ENCODE measurements around the gene ESPNL.

ESPNL gene

GRCh38 chr2:238128061-238128440 is 27.9 kb downstream of the ESPNL start:
- no peak for DNase-seq (ENCODE audit: low spot score)

GRCh38 chr2:238128534-238129001 is 28.4 kb downstream of the ESPNL start:
- DNase-seq (ENCODE audit: low spot score) = no peak

- DNase-seq (ENCODE audit: low spot score) = no peak
These were observed 29.2 kb downstream of the ESPNL start for GRCh38 chr2:238129166-238130010.

- DNase-seq (ENCODE audit: low spot score) = no peak
These were observed 30.1 kb downstream of the ESPNL start for GRCh38 chr2:238130111-238130695.

DNA sequence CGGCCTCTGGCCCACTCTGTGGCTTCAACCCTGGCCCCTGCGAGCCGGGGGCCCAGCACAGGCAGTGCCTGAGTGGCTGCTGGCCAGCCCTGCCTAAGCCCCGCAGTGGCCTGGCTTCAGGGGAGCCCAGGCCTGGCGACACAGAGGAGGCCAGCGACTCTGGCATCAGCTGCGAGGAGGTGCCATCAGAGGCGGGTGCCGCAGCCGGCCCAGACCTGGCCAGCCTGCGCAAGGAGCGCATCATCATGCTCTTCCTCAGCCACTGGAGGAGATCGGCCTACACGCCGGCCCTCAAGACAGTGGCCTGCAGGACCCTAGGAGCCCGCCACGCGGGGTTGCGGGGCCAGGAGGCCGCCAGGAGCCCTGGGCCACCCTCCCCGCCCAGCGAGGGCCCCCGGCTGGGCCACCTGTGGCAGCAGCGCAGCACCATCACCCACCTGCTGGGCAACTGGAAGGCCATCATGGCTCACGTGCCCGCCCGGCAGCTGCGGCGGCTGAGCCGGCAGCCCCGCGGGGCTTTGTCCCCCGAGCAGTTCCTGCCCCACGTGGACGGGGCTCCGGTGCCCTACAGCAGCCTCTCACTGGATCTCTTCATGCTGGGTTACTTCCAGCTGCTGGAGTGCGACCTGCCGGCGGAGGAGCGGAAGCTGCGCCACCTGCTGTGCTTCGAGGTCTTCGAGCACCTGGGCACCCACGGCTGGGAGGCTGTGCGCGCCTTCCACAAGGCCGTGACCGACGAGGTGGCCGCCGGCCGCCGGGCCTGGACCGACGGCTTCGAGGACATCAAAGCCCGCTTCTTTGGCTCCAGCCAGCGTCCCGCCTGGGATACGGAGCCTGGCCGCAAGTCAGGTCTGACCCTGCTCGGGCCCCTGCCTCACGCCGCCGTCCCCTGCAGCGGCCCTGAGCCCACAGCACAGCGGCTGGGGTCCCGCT is 30.8 kb downstream of the ESPNL start:
- DNase-seq (ENCODE audit: low spot score) = no peak

GRCh38 chr2:238131761-238132462 is 31.8 kb downstream of the ESPNL start:
- DNase-seq (ENCODE audit: low spot score) = no peak

- DNase-seq (ENCODE audit: low spot score) = no peak
These were observed 32.6 kb downstream of the ESPNL start for GRCh38 chr2:238132463-238133450.

DNA sequence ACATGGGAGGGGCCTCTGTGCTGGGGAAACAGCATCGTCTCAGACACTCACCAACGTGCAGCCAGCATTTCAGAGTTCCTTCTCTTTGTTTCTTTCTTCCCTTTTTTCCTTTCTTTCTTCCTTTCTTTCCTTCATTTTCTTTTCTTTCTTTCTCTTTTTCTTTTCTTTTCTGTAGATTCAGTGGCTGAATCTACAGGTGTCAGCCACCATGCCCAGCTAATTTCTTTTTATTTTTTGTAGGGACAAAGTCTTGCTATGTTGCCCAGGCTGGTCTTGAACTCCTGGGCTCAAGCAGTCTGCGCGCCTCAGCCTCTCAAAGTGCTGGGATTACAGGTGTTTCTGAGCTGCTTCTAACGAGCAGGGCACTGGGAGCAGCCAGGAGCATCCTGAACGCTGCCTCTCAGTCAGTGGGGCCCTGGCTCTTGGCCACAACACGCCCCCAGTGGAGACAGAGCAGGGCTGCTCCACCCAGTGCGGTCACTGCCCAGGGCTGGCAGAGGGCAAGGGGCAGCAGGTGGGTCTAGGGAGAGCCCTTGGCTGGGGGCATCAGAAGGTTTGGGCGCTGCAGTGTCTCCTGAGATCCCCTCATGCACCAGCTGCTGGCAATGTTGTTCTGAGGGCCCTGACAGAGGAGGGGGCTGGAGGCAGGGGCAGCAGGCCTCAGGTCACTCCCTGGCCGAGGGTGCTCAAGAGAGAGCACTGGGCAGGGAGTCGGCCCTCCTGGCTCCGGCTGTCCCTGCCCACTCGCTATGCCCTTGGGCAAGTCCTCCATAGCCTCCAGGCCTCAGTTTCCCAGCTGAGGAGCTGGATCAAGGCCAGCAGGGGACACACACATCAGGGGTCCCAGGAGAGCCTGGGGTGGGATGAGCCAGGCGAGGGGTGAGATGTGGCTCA is 33.6 kb downstream of the ESPNL start:
- no peak for DNase-seq (ENCODE audit: low spot score)

DNA sequence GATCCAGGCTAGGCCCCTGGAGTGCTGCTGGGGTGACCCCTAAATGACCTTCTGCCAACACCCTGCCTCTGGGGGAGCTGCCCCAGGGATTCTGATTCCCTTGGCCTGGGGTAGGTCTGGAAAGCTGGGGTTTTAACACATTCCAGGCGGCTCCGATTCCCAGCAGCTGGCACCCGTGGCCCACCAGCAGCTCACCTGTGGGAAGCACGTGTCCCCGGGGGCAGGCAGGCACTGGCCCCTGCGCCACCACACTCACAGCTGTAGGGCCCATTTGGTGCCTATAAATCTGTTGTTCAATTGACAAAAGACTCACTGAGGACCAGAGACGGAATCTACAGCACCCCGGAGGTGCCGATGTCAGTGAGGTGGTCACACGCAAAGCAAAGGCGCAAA is 34.2 kb downstream of the ESPNL start:
- DNase-seq (ENCODE audit: low spot score) = no peak

GRCh38 chr2:238135601-238136150 is 35.5 kb downstream of the ESPNL start:
- no peak for DNase-seq (ENCODE audit: low spot score)

DNA sequence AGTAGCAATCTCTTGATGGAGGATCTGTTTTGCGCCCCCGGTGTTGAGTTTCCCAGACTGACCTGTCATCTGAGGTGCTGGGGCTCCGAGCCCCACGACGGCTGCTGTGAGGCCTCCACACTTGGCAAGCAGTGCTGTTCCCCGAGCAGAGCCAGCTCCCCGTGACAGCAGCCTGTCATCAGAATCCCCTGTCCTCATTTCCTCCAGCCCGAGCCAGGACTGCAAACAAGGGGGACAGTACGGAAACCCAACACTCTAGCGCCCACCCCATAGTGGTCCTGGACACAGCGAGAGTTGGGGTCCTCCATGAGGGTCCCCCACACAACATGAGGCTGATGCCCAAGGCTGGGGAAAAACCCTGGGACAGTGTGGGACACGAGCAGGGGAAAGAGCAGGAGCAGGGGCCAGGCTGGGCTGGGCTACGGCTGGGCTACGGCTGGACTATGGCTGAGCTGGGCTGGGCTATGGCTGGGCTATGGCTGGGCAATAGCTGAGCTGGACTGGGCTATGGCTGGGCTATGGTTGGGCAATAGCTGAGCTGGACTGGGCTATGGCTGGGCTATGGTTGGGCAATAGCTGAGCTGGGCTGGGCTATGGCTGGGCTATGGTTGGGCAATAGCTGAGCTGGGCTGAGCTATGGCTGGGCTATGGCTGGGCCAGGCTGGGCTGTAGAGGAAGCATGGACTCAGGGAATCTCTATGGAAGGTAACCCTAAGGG is 36.8 kb downstream of the ESPNL start:
- peak; percentile 75 for DNase-seq (ENCODE audit: low spot score)

DNA sequence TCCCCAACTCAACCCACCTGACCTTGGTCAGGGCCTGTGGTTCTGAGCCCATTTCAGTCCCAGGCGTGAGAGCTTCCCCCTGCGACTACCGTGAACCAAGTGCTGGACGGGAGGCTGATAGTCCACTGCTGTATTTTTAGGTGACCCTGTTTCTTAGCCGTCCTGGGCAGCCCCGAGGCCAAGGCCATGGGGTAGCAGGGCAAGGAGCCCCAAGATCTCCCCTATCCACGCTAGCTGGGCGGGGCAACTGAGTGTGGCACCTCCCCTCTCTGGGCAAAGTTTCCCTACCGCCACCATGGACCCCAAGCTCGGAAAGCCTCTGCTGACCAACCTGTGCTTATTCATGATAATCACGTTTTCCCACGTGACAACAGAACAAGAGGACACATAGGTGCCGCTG is 37.7 kb downstream of the ESPNL start:
- DNase-seq (ENCODE audit: low spot score) = no peak

DNA sequence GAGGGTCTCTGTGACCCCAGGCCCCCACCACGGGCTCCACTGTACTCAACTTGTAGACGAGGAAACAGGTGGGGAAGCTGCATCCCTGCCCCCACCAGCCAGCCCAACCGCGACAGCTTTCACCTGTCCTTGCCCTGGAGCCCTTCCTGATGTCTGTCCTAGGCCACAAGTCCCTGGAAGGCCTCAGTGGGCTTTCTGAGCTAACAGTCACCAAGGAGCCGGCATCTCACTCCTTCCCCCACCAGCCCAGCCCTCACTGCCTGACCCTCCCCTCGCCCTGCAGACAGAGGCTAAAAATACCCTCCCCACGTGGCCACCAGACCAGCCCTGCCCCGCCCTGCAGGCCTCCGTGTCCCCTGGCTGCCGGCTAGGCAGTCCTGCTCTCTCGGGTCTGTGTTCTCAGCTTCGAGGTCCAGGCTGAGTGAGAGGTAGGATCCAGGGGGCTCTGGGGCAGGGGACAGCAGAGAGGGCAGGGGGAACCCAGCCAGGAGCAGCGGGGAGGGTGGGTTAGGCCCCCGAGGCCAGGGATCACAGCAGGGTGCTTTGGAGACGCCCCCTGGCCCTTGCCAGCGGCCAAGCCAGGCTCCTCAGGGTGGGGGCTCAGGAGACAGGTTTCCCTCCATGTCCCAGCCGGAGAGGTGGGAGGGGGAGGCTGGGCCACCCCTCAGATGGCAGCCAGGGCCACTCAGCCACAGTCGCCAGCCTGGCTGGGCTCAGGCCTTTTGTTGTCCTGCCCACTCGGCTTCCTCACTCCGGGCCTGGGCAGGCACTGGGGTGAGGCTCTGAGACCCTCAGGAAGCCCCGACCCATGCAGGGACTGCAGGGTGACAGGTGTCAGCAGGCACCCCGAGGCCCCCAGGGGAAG is 38.4 kb downstream of the ESPNL start, which contains the start of gene KLHL30:
TSS of gene KLHL30 (plus strand) at position 338 of the 865 bp plus-strand sequence. CDS start 2,087 bp downstream, outside the sequence.
- DNase-seq (ENCODE audit: low spot score) = no peak

DNA sequence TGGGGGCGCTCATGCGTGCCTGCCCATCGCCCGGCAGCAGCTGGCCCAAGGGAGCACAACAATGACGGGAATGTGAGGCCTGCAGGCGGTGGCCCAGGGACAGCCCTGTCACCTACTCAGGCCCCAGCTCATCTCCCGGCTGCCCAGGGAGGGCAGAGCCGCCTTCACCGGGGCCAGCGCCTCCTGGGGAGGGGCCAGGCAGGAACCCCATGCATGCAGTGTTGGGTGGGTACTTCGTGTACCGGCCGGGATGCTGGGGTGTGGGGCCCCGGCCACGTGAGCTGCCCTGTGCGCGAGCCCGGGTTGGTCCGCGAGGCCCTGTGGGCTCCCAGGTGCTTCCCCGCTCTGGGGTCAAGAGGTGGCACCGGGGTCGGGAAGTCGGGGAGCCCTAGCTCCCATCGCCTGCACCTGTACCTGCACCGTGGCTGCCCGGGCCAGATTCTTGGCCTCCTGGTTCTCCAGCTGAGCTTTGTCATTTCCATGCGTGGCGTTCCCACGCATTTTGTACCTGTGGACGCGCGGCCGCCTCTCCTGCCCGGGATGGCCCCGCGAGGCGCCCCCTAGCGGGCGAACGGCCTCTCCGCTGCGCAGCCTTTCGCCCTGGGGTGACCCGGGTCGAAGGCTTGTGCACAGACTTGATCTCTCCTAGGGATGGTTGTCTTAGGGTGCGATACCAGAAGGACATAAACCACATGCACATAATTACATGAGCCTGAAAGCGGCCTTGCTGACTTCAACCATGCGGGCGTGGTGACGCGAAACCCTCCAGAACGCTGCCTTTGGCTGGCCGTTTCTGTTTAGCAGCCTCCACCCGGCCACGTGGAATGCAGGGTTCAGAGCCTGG is 39.3 kb downstream of the ESPNL start:
- DNase-seq (ENCODE audit: low spot score) = peak; percentile 78

DNA sequence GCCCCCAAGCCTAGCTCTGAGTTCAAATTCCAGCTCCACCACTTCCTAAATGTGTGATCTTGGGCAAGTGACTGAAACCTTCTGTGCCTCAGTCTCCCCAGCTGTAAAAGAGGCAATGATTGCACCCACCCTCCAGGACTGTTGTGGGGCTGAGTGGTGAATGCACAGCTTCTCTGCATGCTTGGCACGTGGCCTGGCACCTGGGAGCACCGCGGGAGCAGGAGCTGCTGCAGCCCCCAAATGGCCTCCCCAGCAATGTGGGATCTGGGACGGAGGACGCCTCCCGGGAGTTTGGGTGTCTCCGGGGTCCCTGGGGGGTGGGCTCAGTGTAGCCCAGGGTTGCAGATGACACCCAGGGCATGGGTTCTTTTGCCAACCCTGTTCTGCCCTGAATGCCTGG is 39.9 kb downstream of the ESPNL start:
- no peak for DNase-seq (ENCODE audit: low spot score)

- no peak for DNase-seq (ENCODE audit: low spot score)
These were observed 40.8 kb downstream of the ESPNL start for GRCh38 chr2:238140721-238141540.

All from GM03348 (cell line).